Lung (tissue), 12 donors: ENCODE results near the gene SAFB2. TPM values are rescaled to one million over a fixed set of nuclear protein-coding genes. Genes with fewer than 3 reads are reported as not detected.

Experiments used
- ATAC-seq: fragments of 200-7000 bp; cut with Tn5 transposase; one replicate; pipeline ENCODE4 v1.9.1; 2020; ENCODE audit warnings: moderate number of reproducible peaks; ENCODE audit not compliant: insufficient read depth, low FRiP score
- DNase-seq, 3 donors: peaks; one replicate each; pipeline ENCODE4 v3.0.0-alpha.2; 2013 to 2017
- H3K27ac ChIP-seq, 2 donors: one replicate each; pipeline ENCODE4 v1.5.1; 2013; ENCODE audit warnings: mild to moderate bottlenecking in 2 of 2, moderate library complexity in 2 of 2, control low read depth in 1 of 2, inconsistent platforms in 1 of 2, low read depth in 1 of 2, low read length in 1 of 2
- H3K27me3 ChIP-seq, 3 donors: one replicate each; pipeline ENCODE4 v1.5.1; 2013; ENCODE audit warnings: low read length in 2 of 3; ENCODE audit not compliant: control insufficient read depth in 3 of 3, insufficient read depth in 3 of 3
- H3K36me3 ChIP-seq, 4 donors: one replicate each; pipeline ENCODE4 v1.5.1; 2013; ENCODE audit warnings: low read length in 4 of 4, mild to moderate bottlenecking in 1 of 4, moderate library complexity in 1 of 4; ENCODE audit not compliant: control insufficient read depth in 4 of 4, insufficient read depth in 4 of 4
- H3K4me1 ChIP-seq, 5 donors: one replicate each; pipeline ENCODE4 v1.5.1; 2013; ENCODE audit warnings: low read length in 5 of 5, mild to moderate bottlenecking in 2 of 5, moderate library complexity in 1 of 5; ENCODE audit not compliant: control insufficient read depth in 5 of 5, insufficient read depth in 5 of 5
- H3K4me3 ChIP-seq: one replicate; pipeline ENCODE4 v1.5.1; 2013; ENCODE audit warnings: mild to moderate bottlenecking, control low read depth, moderate library complexity
- H3K9ac ChIP-seq, 2 donors: one replicate each; pipeline ENCODE4 v1.5.1; 2013; ENCODE audit warnings: low read length in 2 of 2, control low read depth in 1 of 2; ENCODE audit not compliant: insufficient read depth in 1 of 2
- H3K9me3 ChIP-seq, 4 donors: one replicate each; pipeline ENCODE4 v1.5.1; 2013; ENCODE audit warnings: low read length in 3 of 4, mild to moderate bottlenecking in 1 of 4, moderate library complexity in 1 of 4; ENCODE audit not compliant: control insufficient read depth in 4 of 4, insufficient read depth in 3 of 4
- WGBS, 2 donors: extraction: QIAGEN DNeasy Blood & Tissue Kit; methylation state at CpG; one replicate each; pipeline ENCODE4 v1.1.7; 2013; 5-methylcytosine and 5-hydroxymethylcytosine counted together
- polyA plus RNA-seq, 2 donors: library from polyadenylated mRNA; stranded (reverse); fragments of 200-250 nt; gene quantifications; one replicate each; pipeline ENCODE4 v1.2.1, GENCODE V29; 2013
- total RNA-seq, 2 donors: library from RNA; depleted of rRNA in 1 of 2; stranded (reverse); fragments of >200 nt in 1 of 2; gene quantifications; one replicate each; pipeline ENCODE4 v1.2.1, GENCODE V29; 2014 to 2021
- TF ChIP-seq, protein P1 (sequence below): IDR thresholded peaks from 2 replicates; pipeline ENCODE4 v1.5.1; 2012; ENCODE audit warnings: mild to moderate bottlenecking; ENCODE audit errors: control extremely low read depth, extremely low read depth
- donor health status: control.
- donor health status: control.
- donor health status: Bipolar disorder and iron deficiency.
- donor health status: healthy.
- donor health status: DM: yes; HTN: yes; CAD: no.

The SAFB2 gene
- total and polyA plus RNA-seq, 4 donors, result 39.7 to 88.6 (median 68.5) TPM

DNA sequence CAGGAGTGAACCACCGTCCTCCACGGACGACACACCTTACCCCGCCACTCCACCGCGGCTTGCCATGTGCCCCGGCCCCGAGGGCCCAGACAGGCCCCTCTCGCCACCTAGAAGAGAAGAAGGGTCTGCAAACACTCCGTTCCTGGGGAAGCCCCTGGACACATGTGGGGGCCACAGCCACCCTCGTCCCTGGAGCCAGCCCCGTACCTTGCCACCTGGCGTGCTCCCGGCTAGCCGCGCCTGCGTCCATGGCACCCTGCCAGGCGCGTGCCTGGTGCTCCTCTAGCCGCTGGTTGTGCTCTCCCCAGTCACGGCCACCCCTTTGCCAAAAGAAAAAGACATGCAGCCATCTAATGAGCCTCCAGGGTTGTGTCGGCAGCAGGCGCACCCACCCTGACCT lies 34.9 kb downstream of the SAFB2 start:
- Histone ChIP-seq H3K27me3 (no peaks in the 10 kb centered on the region), H3K36me3 (peaks cover 12 to 64% (median 34%) of the 10 kb centered on the region in 4 donors), H3K27ac (no peak overlapping the region), H3K4me1 (peaks cover 0 to 12% (median 2%) of the 10 kb centered on the region in 5 donors), H3K9me3 (no peaks in the 10 kb centered on the region), H3K4me3 (no peak overlapping the region), H3K9ac (no peak overlapping the region)
- ATAC-seq (no peak), DNase-seq (no peak)
- TF ChIP-seq, protein P1, sequence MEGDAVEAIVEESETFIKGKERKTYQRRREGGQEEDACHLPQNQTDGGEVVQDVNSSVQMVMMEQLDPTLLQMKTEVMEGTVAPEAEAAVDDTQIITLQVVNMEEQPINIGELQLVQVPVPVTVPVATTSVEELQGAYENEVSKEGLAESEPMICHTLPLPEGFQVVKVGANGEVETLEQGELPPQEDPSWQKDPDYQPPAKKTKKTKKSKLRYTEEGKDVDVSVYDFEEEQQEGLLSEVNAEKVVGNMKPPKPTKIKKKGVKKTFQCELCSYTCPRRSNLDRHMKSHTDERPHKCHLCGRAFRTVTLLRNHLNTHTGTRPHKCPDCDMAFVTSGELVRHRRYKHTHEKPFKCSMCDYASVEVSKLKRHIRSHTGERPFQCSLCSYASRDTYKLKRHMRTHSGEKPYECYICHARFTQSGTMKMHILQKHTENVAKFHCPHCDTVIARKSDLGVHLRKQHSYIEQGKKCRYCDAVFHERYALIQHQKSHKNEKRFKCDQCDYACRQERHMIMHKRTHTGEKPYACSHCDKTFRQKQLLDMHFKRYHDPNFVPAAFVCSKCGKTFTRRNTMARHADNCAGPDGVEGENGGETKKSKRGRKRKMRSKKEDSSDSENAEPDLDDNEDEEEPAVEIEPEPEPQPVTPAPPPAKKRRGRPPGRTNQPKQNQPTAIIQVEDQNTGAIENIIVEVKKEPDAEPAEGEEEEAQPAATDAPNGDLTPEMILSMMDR, result no peak
- 90 to 92% methylated on average over 23 of the region's 23 CpGs for WGBS, 2 donors

DNA sequence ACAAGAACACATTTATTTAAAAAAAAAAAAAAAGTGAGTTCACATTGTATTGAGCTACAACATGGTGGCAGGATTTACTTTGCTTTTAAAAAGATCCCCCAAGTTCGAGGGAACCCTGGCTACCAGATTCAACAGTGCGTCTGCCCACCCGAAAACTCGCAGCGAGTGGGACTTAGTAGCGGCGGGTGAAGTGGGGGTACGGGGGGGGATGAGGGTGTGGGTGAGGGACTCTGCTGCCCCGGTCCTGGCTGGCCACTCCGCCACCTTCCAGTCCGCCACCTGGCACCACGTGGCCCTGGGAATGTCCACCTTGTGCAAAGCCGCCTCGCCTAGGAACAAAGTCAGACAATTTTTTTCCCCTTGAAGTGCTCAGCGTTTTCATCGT lies 35.5 kb downstream of the SAFB2 start:
- peaks cover 11 to 58% (median 29%) of the 10 kb centered on the region in 4 donors for H3K36me3 ChIP-seq
- DNase-seq (no peak), ATAC-seq (no peak)

DNA sequence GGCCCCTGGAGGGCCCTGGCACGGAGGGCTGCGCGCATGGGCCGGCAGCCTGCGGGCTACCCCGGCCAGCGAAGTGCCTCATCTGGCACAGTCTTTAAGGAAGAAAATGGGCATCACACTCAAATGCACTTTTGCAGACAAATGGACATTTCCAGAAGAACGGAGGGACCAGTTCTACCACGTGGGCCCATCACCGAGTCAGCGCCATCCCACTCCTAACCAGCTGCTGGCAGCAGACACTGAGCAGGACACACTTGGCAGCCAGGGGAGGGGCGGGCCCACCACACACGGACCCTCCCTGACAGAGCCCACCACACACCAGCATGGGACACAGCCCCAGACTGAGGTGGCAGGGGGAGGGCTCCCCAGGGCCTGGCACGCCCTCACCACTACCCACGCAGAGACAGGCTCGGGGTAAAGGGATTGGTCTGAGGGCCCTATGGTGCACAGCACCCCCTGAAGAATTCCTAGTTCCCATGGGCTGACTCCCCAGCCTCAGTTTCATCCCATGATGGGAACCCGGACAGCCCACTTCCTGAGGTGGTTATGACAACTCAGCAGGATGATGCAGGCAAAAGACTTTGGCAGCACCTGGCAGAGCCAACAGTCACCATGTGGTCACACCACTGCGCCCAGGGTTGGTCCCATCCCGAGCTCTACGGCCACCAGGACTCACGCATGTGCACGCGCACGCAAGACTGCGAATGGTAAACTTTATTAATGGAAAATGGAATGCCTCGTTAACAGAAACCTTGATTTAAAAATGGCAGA lies 36.1 kb downstream of the SAFB2 start:
- TF ChIP-seq, protein P1, result no peak
- 69 to 83% methylated on average over 26 of the region's 26 CpGs for WGBS, 2 donors
- ATAC-seq, result no peak
- H3K27me3 ChIP-seq, result no peaks in the 10 kb centered on the region
- H3K4me1 ChIP-seq, result peaks cover 0 to 12% (median 2%) of the 10 kb centered on the region in 5 donors
- H3K9ac ChIP-seq, result no peak overlapping the region
- no peak overlapping the region for H3K27ac ChIP-seq
- H3K9me3 ChIP-seq, result no peaks in the 10 kb centered on the region
- peaks cover 5 to 56% (median 24%) of the 10 kb centered on the region in 4 donors for H3K36me3 ChIP-seq
- no peak for DNase-seq
- no peak overlapping the region for H3K4me3 ChIP-seq

More for the DNA sequence above, 35.5 kb downstream of the SAFB2 start:
- no peaks in the 10 kb centered on the region for H3K27me3 ChIP-seq
- H3K4me3 ChIP-seq, result no peak overlapping the region
- TF ChIP-seq, protein P1, result no peak
- 96 to 97% methylated on average over 16 of the region's 16 CpGs for WGBS, 2 donors
- no peak overlapping the region for H3K27ac ChIP-seq
- H3K4me1 ChIP-seq, result peaks cover 0 to 12% (median 2%) of the 10 kb centered on the region in 5 donors
- H3K9ac ChIP-seq, result no peak overlapping the region
- no peaks in the 10 kb centered on the region for H3K9me3 ChIP-seq
